ENCODE measurements around the gene KCNC3.

The KCNC3 gene

GRCh38 chr19:50309396-50310125, 19.6 kb downstream of the KCNC3 start:
- no peak for DNase-seq

GRCh38 chr19:50308991-50309390, 20.2 kb downstream of the KCNC3 start:
- no peak for DNase-seq

- DNase-seq = no peak
Measured at GRCh38 chr19:50303558-50303957, 25.6 kb downstream of the KCNC3 start.

- DNase-seq = no peak
Measured at GRCh38 chr19:50301607-50301971, 27.6 kb downstream of the KCNC3 start.

- no peak for DNase-seq
Measured at GRCh38 chr19:50300814-50301606, 28.2 kb downstream of the KCNC3 start.

- no peak for DNase-seq
Measured at GRCh38 chr19:50300051-50300450, 29.1 kb downstream of the KCNC3 start.

GRCh38 chr19:50293263-50294004, 35.7 kb downstream of the KCNC3 start:
- no peak for DNase-seq

GRCh38 chr19:50292216-50292827, 36.9 kb downstream of the KCNC3 start:
- DNase-seq = no peak

- no peak for DNase-seq
Measured at GRCh38 chr19:50290775-50291174, 38.4 kb downstream of the KCNC3 start.

GRCh38 chr19:50290011-50290410, 39.2 kb downstream of the KCNC3 start:
- no peak for DNase-seq

- DNase-seq = no peak
Measured at GRCh38 chr19:50288954-50289353, 40.2 kb downstream of the KCNC3 start.

GRCh38 chr19:50287331-50287730, 41.8 kb downstream of the KCNC3 start:
- no peak for DNase-seq

- no peak for DNase-seq
Measured at GRCh38 chr19:50286443-50286842, 42.7 kb downstream of the KCNC3 start.

- DNase-seq = no peak
Measured at GRCh38 chr19:50285833-50286232, 43.3 kb downstream of the KCNC3 start.

GRCh38 chr19:50281491-50281890, 47.7 kb downstream of the KCNC3 start:
- DNase-seq = no peak

- DNase-seq = no peak
Measured at GRCh38 chr19:50280983-50281382, 48.2 kb downstream of the KCNC3 start.

GRCh38 chr19:50280074-50280473, 49.1 kb downstream of the KCNC3 start:
- no peak for DNase-seq

GRCh38 chr19:50277966-50278580, 51.1 kb downstream of the KCNC3 start:
- DNase-seq = no peak

GRCh38 chr19:50276370-50277063, 52.7 kb downstream of the KCNC3 start:
- DNase-seq = no peak

- no peak for DNase-seq
Measured at GRCh38 chr19:50275577-50276368, 53.4 kb downstream of the KCNC3 start.

GRCh38 chr19:50273821-50274220, 55.4 kb downstream of the KCNC3 start:
- DNase-seq = no peak

Data from NCI-H526 (cell line).